Astrocyte (in vitro differentiated cells and primary cell): Measurements from ENCODE around the gene PGAM2. TPM values are rescaled to one million over a fixed set of nuclear protein-coding genes. Genes with fewer than 3 reads are reported as not detected.

Source experiments
- DNase-seq: peaks from one replicate; pipeline ENCODE4 v3.0.0-alpha.2; 2010; ENCODE audit warnings: low read depth
- FAIRE-seq: peaks from 2 replicates; lab custom pipeline; 2011; peaks lifted over from hg19 to GRCh38; lab: Jason Lieb, UNC
- H2AFZ ChIP-seq: 2 replicates; pipeline ENCODE4 v1.6.0; 2012; ENCODE audit warnings: low read depth, low read length, inconsistent platforms
- H3K27ac ChIP-seq: 2 replicates; pipeline ENCODE4 v1.5.1; 2011; ENCODE audit warnings: low read depth, low read length, inconsistent platforms
- H3K27me3 ChIP-seq: 2 replicates; pipeline ENCODE4 v1.6.0; 2011; ENCODE audit warnings: low read length, inconsistent platforms; ENCODE audit not compliant: insufficient read depth
- H3K36me3 ChIP-seq: 2 replicates; pipeline ENCODE4 v1.5.1; 2011; ENCODE audit warnings: low read length, inconsistent platforms; ENCODE audit not compliant: insufficient read depth
- H3K4me1 ChIP-seq: 2 replicates; pipeline ENCODE4 v1.5.1; 2011; ENCODE audit warnings: low read length, inconsistent platforms; ENCODE audit not compliant: insufficient read depth
- H3K4me2 ChIP-seq: 2 replicates; pipeline ENCODE4 v1.6.0; 2012; ENCODE audit warnings: low read length, inconsistent platforms
- H3K4me3 ChIP-seq: 2 replicates; pipeline ENCODE4 v1.5.1; 2011; ENCODE audit warnings: low read depth, mild to moderate bottlenecking, low read length, inconsistent platforms; ENCODE audit not compliant: insufficient read depth
- H3K79me2 ChIP-seq: 2 replicates; pipeline ENCODE4 v1.6.0; 2012; ENCODE audit warnings: mild to moderate bottlenecking, low read length, inconsistent platforms; ENCODE audit not compliant: insufficient read depth
- H3K9ac ChIP-seq: 2 replicates; pipeline ENCODE4 v1.6.0; 2012; ENCODE audit warnings: mild to moderate bottlenecking, low read length, inconsistent platforms
- H3K9me3 ChIP-seq: 2 replicates; pipeline ENCODE4 v1.5.1; 2012; ENCODE audit warnings: low read depth, mild to moderate bottlenecking, low read length, inconsistent platforms; ENCODE audit not compliant: insufficient read depth
- H4K20me1 ChIP-seq: 2 replicates; pipeline ENCODE4 v1.6.0; 2012; ENCODE audit warnings: low read length, inconsistent platforms; ENCODE audit not compliant: insufficient read depth
- H3K27ac Mint-ChIP-seq: one replicate; pipeline ENCODE4 v1.8.0; 2021; ENCODE audit warnings: mild to moderate bottlenecking, mixed read lengths; ENCODE audit not compliant: unreplicated experiment
- H3K27me3 Mint-ChIP-seq: one replicate; pipeline ENCODE4 v1.8.0; 2021; ENCODE audit warnings: low read depth, mixed read lengths; ENCODE audit not compliant: unreplicated experiment
- H3K36me3 Mint-ChIP-seq: one replicate; pipeline ENCODE4 v1.8.0; 2021; ENCODE audit warnings: low read depth, mixed read lengths; ENCODE audit not compliant: unreplicated experiment
- H3K4me1 Mint-ChIP-seq: one replicate; pipeline ENCODE4 v1.8.0; 2021; ENCODE audit warnings: low read depth, mixed read lengths; ENCODE audit not compliant: unreplicated experiment
- H3K4me3 Mint-ChIP-seq: one replicate; pipeline ENCODE4 v1.8.0; 2021; ENCODE audit warnings: mild to moderate bottlenecking, moderate library complexity, mixed read lengths; ENCODE audit not compliant: unreplicated experiment
- H3K9me3 Mint-ChIP-seq: one replicate; pipeline ENCODE4 v1.8.0; 2021; ENCODE audit warnings: mild to moderate bottlenecking, mixed read lengths; ENCODE audit not compliant: unreplicated experiment
- EZH2 ChIP-seq: IDR thresholded peaks from 2 replicates; pipeline ENCODE4 v1.6.1; 2012; ENCODE audit warnings: mild to moderate bottlenecking, low read length, inconsistent platforms; ENCODE audit not compliant: insufficient read depth
- total RNA-seq: library from RNA; stranded (reverse); gene quantifications from 2 replicates; pipeline ENCODE4 v1.2.1, GENCODE V29; 2021
- TF ChIP-seq, protein P1 (sequence below): IDR thresholded peaks from 2 replicates; pipeline ENCODE4 v1.5.1; 2011; ENCODE audit warnings: low read depth, mild to moderate bottlenecking, inconsistent platforms, low read length, moderate library complexity; ENCODE audit not compliant: insufficient read depth

The PGAM2 gene
- total RNA-seq, 1 donor from 2014 or later, result 0.79 TPM

DNA sequence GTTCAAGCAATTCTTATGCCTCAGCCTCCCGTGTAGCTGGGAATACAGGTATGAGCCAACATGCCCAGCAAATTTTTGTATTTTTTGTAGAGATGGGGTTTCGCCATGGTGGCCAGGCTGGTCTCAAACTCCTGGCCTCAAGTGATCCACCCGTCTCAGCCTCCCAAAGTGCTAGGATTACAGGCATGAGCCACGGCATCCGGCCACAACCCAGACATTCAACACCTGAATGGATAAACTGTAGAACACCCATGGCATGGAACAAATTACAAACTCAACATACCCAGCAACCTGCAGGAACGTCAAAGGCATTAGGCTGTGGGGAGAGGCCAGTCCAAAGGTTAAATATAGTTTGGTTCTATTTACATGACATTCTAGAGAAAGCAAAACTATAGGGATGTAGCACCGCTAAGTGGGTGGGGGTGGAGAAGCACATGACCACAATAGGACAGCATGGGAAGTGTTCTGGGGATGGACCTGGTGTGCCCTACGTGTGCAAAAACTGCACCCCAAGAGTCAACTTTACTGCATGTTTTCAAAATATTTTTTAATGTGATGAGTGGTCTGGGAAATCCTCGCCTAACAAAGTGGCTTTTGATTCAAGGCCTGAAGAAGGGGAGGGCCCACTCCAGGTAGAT lies 6.5 kb upstream of the PGAM2 start:
- H3K4me1 ChIP-seq, result peaks cover 26% of the 10 kb centered on the region
- FAIRE-seq, result no peak
- no peak overlapping the region for H3K4me3 Mint-ChIP-seq

DNA sequence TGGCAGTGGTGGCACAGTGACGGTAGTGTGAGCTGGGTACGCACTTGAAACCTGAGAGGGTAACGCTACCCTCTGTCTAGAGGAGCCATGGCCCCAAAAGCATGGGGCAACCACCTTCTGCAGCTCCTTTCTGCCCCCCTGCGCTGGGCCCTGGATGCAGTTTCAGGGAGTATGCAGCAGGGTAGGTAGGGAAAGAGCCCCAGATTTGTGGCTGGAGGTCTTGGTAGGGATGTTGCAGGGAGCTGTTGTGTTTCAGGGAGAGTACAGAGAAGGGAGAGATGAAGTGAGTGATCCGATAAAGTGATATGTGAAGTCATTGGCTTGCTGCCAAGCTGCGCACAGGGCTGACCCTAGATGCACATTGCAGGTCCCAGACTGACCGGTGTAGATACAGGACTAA lies 2.7 kb upstream of the PGAM2 start:
- no peaks in the 10 kb centered on the region for H3K79me2 ChIP-seq
- Mint-ChIP-seq H3K27me3 (no peaks in the 10 kb centered on the region), H3K4me3 (no peak overlapping the region), H3K36me3 (peaks cover 3% of the 10 kb centered on the region), H3K9me3 (no peaks in the 10 kb centered on the region), H3K4me1 (peaks cover 24% of the 10 kb centered on the region), H3K27ac (peak overlapping the region; percentile 47)
- H3K36me3 ChIP-seq, result no peaks in the 10 kb centered on the region
- no peak overlapping the region for H3K4me3 ChIP-seq
- H3K27ac ChIP-seq, result no peak overlapping the region
- no peak overlapping the region for H3K9ac ChIP-seq
- H4K20me1 ChIP-seq, result peaks cover 32% of the 10 kb centered on the region
- H3K9me3 ChIP-seq, result no peaks in the 10 kb centered on the region
- H3K4me2 ChIP-seq, result no peak overlapping the region
- H2AFZ ChIP-seq, result no peak overlapping the region
- DNase-seq, result no peak
- FAIRE-seq, result no peak
- peaks cover 15% of the 10 kb centered on the region for H3K4me1 ChIP-seq
- H3K27me3 ChIP-seq, result peaks cover 3% of the 10 kb centered on the region
- TF ChIP-seq, protein P1, sequence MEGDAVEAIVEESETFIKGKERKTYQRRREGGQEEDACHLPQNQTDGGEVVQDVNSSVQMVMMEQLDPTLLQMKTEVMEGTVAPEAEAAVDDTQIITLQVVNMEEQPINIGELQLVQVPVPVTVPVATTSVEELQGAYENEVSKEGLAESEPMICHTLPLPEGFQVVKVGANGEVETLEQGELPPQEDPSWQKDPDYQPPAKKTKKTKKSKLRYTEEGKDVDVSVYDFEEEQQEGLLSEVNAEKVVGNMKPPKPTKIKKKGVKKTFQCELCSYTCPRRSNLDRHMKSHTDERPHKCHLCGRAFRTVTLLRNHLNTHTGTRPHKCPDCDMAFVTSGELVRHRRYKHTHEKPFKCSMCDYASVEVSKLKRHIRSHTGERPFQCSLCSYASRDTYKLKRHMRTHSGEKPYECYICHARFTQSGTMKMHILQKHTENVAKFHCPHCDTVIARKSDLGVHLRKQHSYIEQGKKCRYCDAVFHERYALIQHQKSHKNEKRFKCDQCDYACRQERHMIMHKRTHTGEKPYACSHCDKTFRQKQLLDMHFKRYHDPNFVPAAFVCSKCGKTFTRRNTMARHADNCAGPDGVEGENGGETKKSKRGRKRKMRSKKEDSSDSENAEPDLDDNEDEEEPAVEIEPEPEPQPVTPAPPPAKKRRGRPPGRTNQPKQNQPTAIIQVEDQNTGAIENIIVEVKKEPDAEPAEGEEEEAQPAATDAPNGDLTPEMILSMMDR, result no peak
- TF ChIP-seq EZH2, result no peak

More for the DNA sequence above, 6.5 kb upstream of the PGAM2 start:
- TF ChIP-seq, protein P1, result no peak
- TF ChIP-seq EZH2, result no peak
- no peaks in the 10 kb centered on the region for H3K27me3 Mint-ChIP-seq
- peak overlapping the region; percentile 30 for H3K27ac ChIP-seq
- no peaks in the 10 kb centered on the region for H3K27me3 ChIP-seq
- H3K27ac Mint-ChIP-seq, result peak overlapping the region; percentile 29
- no peaks in the 10 kb centered on the region for H3K9me3 Mint-ChIP-seq
- no peaks in the 10 kb centered on the region for H3K79me2 ChIP-seq
- H3K9me3 ChIP-seq, result no peaks in the 10 kb centered on the region
- H4K20me1 ChIP-seq, result peaks cover 8% of the 10 kb centered on the region
- peak overlapping the region; percentile 73 for H3K4me2 ChIP-seq
- no peak for DNase-seq
- H3K4me3 ChIP-seq, result no peak overlapping the region
- peaks cover 13% of the 10 kb centered on the region for H3K4me1 Mint-ChIP-seq
- no peak overlapping the region for H2AFZ ChIP-seq
- peak overlapping the region; percentile 42 for H3K9ac ChIP-seq
- peaks cover 2% of the 10 kb centered on the region for H3K36me3 ChIP-seq
- peaks cover 10% of the 10 kb centered on the region for H3K36me3 Mint-ChIP-seq
